Measurements from ENCODE around the gene ELOVL1.

ELOVL1 gene

DNA sequence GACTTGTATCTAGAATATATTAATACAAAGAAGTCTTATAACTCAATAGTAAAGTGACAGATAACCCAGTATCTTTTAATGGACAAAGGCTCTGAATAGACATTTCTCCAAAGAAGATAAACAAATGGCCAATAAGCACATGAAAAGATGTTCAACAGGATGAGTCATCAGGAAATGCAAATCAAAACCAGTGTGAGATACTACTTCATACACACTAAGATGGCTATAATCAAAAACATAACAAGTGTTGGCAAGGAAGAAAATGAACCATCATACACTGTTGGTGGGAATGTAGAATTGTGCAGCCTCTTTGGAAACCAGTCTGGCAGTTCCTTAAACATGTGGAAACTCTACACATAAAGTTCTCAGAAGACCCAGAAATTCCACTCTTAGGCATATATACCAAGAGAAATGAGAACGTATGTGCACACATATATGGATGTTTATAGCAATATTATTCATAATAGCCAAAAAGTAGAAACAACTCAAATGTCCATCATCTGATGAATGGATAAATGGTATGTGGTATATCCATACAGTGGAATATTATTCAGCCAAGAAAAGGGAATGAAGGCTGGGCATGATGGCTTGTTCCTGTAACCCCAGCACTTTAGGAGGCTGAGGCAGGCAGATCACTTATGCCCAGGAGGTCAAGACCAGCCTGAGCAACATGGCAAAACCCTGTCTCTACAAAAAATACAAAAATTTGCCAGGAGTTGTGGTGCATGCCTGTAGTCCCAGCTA is 40.1 kb downstream of the ELOVL1 start:
- no peak for DNase-seq (ENCODE audit: low read depth)

DNA sequence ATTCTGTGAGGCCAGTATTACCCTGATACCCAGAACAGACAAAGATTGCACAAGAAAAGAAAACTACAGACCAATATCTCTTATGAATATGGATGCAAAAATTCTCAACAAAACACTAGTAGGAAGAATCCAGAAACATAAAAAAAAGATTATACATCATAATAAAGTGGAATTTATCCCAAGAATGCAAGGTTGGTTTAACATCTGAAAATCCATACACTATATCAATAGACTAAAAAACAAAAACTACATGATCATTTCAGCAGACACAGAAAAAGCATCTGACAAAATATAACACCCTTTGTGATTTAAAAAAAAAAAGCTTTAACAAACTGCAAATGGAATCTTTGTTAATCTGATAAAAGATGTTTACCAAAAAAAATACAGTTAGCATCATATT is 42.4 kb downstream of the ELOVL1 start:
- no peak for DNase-seq (ENCODE audit: low read depth)

DNA sequence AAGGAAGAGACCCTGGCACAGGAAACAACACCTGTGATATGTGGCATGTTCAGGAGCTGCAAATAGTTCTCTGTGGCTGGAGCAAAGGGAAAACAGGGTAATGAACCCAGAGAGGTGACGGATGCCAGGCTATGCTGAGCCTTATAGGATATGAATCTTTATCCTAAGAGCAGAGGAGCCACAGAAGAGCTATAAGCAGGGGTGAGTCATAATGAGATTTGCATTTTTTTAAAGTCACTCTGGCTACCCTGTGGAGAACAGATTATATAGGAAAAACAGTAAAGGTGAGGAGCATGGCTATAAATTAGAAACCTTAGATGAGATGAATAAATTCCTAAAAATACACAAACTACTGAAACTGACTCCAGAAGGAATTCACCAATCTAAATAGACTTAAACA is 43.0 kb downstream of the ELOVL1 start:
- no peak for DNase-seq (ENCODE audit: low read depth)

DNA sequence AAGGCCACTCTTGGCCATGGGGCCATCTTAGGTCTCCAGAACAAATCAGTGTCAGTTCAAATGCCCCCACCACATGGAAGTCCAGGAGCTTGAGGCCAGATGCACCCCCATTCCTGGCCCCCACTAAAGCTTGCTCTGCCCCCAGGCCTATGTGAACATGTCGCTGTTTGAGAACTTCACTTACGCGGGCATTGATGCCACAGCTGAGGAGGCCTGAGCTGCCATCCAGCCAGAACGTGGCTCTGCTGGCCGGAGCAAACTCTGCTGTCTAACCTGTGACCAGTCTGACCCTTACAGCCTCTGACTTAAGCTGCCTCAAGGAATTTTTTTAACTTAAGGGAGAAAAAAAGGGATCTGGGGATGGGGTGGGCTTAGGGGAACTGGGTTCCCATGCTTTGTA is 45.3 kb downstream of the ELOVL1 start:
- DNase-seq (ENCODE audit: low read depth) = no peak

DNA sequence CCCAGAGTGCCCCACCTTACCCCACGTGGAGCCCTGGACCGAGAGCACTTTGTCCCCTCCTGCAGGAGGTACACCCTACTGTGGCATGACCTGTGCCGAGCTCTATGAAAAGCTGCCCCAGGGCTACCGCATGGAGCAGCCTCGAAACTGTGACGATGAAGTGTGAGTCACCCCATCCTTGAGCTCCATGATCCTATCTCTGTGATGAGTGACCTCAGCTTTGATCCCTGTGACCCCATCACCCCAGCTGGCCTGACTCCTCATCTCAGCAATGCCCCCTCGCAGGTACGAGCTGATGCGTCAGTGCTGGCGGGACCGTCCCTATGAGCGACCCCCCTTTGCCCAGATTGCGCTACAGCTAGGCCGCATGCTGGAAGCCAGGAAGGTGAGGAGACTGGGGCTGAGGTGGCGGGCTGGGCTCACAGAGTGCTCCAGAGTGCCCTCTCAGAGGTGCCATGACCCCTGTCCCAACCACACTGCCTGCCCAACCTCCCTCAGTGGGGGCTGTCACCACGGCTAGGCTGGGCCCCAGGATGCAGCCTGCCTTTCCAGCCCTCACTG is 46.4 kb downstream of the ELOVL1 start:
- no peak for DNase-seq (ENCODE audit: low read depth)

DNA sequence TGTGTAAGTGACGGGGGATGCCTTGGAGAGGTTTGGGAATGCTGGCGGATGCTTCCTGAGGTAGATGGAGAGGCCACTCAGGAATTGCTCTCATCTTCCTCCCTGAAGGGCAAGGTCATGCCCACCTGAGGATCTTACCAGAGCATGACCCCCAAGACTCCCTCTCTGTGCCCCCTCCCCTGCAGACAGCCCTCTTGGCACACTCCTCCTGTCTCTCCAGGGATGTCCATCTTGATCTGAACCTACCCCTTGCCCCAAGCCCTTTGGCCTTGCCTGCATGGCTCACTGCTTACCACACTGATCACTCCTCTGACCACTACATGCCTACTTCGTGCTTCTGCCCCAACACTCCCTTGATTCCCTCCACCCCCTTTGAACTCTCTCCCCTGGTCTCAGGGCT is 48.0 kb downstream of the ELOVL1 start:
- DNase-seq (ENCODE audit: low read depth) = no peak

DNA sequence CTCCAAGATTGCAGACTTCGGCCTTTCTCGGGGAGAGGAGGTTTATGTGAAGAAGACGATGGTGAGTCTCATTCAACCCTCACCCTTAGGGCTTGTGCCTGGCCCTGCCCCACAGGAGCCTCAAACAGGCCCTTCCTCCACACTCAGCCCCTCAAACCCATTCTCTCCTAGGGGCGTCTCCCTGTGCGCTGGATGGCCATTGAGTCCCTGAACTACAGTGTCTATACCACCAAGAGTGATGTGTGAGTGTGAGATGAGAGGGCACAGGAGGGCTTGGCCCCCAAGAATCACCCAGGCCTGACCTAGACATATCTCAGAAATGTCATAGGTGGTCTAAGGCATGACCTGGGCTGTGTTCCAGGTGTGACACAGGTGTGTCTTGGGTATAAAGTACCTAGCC is 48.5 kb downstream of the ELOVL1 start:
- DNase-seq (ENCODE audit: low read depth) = no peak

DNA sequence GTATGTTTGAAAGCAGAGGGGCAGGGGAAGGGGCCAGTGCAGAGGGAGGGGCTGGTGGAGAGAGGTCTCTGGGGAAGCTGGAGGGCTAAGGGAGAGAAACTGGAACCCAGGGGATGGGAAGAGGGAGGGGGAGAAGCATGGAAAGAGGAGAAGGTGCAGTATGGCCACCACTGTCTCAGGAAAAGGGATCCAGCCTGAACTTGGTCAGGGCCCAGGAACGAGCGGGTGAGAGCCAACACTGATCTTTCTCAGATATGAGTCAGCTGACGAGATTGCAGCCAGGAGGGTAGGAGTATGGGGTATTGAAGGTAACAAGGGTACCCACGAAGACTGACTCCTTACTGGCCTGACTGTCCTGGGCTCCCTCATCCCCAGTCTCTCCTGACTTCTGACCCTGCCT is 49.0 kb downstream of the ELOVL1 start:
- DNase-seq (ENCODE audit: low read depth) = no peak

DNA sequence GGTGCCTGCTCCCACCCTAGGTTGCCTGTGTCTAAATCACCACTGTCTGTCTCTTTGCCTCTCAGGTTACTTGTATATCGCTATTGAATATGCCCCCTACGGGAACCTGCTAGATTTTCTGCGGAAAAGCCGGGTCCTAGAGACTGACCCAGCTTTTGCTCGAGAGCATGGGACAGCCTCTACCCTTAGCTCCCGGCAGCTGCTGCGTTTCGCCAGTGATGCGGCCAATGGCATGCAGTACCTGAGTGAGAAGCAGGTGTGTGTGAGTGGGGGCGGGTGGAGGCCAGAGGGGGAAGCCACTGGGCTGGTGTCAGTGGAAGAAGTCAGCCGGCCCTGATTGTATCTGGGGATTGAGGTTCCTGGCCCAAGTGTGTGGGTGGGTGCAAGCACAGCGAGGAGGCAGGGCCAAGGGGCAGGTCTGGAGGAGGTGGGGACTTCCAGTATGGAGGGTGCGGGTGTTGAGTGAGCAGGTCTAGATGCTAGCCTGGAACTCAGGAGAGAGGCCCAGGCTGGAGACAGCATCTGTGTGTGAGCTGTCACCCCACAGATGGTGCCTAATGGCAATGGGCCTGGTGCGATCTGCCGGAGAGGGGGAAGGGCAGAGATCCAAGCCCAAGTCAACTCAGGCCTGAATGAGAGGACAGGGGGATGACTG is 49.9 kb downstream of the ELOVL1 start:
- no peak for DNase-seq (ENCODE audit: low read depth)

DNA sequence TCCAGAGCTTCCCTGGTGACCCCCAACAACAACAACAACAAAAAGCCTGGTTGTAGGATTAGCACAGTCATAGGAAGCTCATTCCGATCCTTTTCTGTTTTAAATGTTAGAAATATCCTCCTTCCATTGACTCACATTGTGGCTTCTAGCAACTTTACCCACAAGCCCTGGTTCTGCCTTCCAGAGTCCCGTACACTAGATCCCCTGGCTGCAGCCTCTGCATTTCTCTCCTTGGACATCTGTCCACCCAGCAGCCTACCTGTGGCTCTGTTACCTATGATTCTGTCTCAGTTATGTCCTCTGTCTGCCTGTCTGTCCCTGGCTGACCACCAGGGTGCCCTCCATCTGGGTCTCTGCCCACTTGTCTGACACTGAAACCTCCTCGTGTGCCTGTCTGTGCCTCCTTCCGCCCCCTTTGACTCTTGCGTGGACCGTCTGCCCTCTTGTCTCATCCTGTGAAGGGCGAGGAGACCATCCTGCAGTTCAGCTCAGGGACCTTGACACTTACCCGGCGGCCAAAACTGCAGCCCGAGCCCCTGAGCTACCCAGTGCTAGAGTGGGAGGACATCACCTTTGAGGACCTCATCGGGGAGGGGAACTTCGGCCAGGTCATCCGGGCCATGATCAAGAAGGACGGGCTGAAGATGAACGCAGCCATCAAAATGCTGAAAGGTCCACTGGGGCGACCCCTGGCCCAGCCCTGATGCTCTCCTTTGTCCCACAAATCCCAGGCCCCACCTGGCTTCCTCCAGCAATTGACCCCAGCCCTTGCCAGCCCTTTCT is 50.9 kb downstream of the ELOVL1 start:
- no peak for DNase-seq (ENCODE audit: low read depth)

DNA sequence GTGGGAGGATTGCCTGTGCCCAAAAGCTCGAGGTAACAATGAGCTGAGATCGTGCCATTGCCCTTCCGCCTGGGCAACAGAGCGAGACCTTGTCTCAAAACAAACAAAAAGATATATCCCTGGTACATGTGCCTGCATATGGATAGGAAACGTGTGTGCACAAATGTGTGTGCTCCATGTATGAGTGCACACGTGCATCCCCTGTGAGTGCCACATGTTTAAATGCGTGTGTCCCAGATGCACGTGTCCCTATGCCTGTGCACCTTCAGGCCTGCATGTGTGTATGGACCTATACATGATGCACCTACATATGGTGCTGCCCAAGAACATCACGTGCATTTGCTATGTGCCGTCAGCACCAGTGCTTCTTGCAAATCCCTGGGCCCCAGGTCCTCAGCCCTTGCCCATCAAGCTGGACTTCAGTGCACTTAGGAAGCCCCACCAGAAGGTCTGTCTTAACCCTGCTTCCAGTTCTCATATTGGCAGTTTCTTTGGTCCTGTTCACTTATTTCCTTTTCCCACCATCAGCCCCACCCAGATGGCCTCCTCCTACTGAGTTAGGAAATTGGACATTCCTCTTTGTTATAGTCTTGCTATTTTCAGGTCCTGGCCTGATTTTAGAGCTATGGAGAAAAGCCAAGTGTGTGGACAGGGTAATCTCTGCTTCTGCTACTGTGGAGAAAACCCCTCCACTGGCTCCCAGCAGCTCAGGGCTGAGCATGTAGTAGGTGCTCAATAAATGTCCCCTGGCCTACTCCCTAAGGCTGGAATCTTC is 51.7 kb downstream of the ELOVL1 start:
- DNase-seq (ENCODE audit: low read depth) = no peak

DNA sequence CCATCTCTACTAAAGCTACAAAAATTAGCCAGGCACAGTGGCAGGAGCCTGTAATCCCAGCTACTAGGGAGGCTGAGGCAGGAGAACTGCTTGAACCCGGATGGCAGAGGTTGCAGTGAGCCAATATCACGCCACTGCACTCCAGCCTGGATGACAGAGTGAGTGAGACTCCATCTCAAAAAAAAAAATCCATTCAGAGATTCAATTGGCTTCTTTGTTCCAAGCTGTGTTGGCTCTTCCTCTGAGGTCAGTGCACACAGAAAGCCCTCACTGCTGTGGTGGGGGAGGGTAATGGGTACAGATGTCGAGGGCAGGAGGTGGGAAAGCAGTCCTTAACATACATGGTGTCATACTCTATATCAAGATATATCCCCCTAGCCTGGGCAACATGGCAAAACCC is 52.3 kb downstream of the ELOVL1 start:
- no peak for DNase-seq (ENCODE audit: low read depth)

DNA sequence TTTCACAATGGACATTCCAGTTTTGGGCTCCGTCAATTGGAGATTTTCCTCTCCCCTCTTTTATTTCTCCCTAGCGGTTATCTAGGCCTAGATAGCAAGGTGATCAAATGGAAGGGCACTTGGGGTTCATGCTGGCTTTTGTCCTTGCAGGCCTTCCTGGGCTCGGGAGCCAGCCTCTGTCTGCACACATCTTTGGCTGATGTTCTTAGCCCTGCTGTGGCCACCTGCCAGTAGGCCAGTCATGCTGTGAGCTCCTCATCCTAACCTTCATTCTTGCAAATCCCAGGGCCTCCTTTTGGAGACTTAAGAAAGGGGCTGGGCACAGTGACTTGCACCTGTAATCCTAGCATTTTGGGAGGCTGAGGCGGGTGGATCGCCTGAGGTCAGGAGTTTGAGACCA is 53.6 kb downstream of the ELOVL1 start:
- DNase-seq (ENCODE audit: low read depth) = no peak

DNA sequence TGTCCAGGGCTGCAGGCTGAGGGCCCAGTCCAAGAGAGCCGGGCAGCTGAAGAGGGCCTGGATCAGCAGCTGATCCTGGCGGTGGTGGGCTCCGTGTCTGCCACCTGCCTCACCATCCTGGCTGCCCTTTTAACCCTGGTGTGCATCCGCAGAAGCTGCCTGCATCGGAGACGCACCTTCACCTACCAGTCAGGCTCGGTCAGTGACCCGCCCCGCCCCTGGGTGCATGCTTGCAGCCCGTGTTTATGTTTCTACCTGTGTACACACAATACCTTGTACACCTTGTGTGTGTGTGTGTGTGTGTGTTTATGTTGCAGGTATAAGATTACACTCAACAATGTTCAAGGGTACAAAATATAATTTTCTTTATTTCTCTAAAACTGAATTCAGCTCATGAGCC is 54.0 kb downstream of the ELOVL1 start:
- no peak for DNase-seq (ENCODE audit: low read depth)

All from T-helper 22 cell (primary cell).